NOMO-1 treated with DMSO at 0.1 percent for 48 hours (cell line): ENCODE data around the gene RCVRN.

Experiments
- DNase-seq: peaks from one replicate; lab custom pipeline; 2025; ENCODE audit not compliant: unreplicated experiment; lab: John Stamatoyannopoulos, UW

RCVRN gene

GRCh38 chr17:9859781-9860180 is 45.3 kb downstream of the RCVRN start:
- DNase-seq = no peak

GRCh38 chr17:9855036-9855435 is 50.0 kb downstream of the RCVRN start:
- no peak for DNase-seq

GRCh38 chr17:9854255-9854654 is 50.8 kb downstream of the RCVRN start:
- DNase-seq = no peak

- DNase-seq = no peak
These were observed 54.9 kb downstream of the RCVRN start for GRCh38 chr17:9850151-9850550.
